Measurements from ENCODE around the gene CUBN.
"Not testable (repeated sequence)": the region's sequence is repeated elsewhere in the genome, so short reads cannot be mapped to it uniquely, and the experiment has no call there.

The CUBN gene

DNA sequence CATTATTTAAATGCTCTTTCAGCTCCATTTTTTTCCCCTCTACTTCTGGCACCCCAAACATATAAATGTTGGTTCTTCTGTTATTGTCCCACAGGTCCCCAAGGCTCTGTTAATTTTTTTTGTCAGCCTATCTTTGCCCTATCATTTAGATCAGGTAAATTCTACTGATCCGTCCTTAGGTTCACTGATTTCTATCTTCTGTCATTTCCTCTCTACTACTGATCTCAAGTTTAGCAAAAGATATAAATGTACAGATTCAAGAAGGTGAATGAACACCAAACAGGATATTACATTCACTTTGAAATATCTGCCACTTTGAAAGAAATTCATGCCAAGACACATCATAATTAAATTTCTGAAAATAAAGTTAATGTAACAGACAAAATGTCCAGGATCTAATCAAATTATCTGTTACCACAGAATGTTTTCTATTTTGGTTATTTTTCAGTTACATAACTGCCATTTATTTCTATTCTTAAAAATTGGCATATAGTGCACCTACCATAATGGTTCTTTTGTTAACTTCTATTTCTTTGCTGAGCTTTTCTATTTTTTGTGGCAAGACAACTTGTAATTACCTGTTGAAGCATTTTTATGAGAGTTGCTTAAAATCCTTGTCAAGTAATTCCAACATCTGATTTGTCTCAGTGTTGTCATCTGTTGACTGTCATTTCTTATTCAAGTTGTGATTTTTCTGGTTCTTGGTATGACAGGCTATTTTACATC lies 12.1 kb upstream of the CUBN start:
- no peak for DNase-seq (ENCODE audit: low spot score)

DNA sequence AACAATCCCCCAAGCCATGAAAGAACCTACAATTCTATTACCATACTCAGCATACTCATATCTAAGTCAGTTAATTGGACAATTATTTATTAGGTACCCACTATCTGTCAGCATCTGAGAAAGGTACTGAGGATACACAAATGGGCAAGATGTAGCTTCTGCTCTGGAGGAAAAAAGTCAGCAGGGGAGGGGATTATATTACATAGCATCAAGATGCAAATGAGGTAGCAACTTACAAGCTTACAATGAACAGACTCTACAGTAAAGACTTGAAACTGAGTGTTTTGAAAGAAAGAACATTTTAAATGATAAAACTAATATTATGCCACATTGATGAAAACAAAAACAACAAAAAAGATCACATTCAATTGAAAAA lies 10.8 kb upstream of the CUBN start:
- DNase-seq (ENCODE audit: low spot score) = no peak

DNA sequence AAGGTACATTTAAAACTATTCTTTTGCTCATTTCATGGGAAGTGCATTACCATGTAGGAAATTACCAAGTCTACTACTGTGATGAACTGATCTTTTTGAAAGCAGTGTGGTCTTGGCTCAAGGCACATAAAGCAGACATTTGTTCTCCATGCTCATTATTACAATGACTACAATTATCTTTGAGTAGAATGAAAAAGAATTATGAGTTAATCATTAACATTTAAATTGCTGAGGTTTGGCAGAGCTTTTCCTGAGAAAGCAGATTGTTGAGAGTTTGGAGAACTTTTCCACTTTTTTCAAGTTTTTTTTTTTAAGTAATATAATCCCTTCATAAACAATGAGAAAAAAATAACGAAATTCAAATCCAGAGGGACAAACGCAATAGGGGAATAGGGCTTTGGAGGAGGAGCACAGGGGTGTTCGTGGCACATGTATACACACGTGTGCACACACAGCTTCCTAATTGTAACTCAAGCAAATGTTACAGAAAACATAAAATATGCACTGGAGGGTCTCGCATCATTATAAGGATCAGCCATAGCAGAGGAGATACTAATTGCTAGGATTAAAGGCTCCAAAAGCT lies 8.9 kb upstream of the CUBN start:
- no peak for DNase-seq (ENCODE audit: low spot score)

DNA sequence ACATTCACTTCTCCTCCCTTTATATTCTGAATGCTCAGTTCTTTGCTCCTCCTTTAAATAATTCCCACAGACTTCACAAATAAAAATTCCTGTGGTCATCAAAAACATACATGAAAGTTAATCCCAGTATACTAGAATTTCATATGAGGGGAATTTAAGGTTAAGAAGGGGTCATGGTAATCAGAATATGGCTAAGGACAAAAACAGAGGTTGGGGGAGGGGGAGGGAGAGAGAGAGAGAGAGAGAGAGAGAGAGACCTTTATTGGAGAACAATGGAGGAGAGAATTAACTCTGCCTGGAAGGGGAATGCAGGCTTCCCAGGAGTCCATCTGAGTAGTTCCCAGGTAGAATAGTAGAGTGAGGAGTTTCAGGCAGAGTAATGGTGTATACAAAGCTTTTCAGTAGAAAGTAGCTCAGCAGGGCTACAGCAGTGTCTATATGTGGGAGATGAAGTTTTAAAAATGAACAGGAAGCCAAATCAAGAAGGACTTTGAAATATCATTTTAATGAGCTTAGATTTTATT lies 5.2 kb upstream of the CUBN start:
- no peak for DNase-seq (ENCODE audit: low spot score)

DNA sequence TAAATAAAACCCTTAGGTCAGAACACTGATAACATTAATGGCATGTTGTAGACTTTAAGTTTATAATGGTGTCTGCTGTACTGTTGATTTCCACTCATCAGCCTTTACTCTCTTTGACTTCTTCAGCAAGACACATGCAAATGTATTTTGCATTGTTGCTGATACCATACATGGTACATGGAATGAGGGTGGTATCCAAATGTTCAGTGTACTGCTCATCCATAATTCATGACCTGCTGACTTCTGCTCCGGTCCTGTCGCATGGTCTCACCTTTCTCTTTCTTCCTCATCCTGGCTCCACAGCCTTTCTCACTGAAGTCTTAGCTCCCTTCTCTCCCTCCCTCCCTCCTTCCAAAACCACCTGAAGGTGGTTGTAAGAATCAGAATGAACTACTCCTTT lies 4.7 kb upstream of the CUBN start:
- no peak for DNase-seq (ENCODE audit: low spot score)

DNA sequence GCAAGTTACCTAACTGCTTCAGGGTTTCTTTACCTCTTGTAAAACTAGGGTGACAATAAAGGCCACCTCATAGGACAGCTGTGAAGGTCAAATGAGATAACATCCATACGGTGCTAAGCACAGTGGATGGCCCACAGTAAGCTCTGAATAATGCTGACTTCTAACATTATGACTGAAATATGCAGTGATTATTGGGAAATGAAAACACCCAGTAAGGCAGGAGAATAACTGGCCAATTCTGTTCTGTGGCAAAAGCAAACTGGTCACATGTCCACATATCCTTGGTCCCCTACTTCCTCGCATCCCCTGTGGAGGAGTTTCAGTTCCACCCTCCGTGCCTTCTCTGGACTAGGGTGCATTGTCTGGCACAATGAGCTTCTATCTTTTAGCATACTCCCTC lies 1.4 kb downstream of the CUBN start:
- no peak for DNase-seq (ENCODE audit: low spot score)

DNA sequence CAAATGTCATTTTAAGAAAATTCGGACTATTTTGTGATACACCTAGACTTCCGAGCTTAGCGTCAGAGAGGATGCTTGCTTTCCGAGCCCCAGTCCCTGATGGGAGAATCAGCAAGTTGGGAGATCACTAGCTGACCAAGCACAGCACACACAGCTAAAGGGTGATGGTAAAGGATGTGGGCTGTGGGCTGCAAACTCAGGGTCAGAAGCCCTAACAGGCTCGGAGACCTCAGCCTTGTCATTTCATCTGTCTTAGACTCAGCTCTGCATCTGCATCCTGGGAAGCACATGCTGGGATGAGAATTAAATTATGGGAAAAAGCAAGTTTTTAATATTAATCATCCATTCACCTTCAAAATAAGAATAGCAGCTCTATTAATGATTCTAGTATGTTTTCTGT lies 3.3 kb downstream of the CUBN start:
- DNase-seq (ENCODE audit: low spot score) = no peak

DNA sequence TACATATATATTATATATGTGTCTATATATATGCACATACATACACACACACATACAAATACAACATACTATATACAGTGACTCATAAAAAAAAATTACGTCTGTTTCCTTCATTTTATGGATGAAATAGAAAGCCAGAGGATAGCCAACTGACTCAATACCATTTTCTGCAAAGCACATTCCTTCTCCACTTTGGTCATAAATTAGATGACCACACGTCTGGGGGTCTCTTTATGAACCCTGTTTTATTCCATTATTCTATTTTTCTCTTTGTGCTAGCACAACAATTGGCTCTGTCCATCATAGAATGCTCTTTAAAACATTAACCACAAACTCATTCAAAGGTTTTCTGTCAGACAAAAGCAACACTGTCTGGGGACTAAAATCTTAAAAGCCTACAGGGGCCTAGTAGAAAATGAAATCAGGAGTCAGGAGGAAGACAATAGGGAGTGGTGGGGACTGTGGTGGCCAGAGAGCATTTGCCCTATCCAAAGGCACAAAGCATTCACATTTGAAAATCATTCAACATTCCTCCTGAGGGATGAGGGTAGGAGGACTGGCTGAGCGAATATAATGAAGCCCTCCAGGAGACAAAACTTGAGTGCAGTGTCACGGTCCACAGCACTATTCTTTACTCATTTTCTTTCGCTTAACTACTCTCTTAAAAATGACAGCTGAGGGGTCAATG lies 4.3 kb downstream of the CUBN start:
- no peak for DNase-seq (ENCODE audit: low spot score)

DNA sequence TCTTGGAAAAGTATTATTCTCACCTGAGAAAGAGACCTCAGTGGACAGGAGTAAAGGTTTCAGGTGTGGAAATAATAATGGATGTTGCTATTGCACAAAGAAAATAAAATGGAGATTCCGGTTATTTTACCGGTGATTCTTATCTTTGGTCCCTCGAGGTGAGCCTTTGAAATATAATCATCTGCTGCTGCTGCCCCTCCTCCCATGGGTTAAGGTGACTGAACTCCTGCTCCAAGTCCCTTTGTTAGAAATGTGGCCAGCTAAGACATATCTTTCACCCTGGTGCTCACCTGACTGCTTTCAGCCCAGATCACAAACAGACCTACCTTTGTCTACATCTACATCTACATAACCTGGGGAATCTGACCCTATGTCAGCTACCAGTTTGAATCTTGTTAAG lies 5.7 kb downstream of the CUBN start:
- DNase-seq (ENCODE audit: low spot score) = no peak

DNA sequence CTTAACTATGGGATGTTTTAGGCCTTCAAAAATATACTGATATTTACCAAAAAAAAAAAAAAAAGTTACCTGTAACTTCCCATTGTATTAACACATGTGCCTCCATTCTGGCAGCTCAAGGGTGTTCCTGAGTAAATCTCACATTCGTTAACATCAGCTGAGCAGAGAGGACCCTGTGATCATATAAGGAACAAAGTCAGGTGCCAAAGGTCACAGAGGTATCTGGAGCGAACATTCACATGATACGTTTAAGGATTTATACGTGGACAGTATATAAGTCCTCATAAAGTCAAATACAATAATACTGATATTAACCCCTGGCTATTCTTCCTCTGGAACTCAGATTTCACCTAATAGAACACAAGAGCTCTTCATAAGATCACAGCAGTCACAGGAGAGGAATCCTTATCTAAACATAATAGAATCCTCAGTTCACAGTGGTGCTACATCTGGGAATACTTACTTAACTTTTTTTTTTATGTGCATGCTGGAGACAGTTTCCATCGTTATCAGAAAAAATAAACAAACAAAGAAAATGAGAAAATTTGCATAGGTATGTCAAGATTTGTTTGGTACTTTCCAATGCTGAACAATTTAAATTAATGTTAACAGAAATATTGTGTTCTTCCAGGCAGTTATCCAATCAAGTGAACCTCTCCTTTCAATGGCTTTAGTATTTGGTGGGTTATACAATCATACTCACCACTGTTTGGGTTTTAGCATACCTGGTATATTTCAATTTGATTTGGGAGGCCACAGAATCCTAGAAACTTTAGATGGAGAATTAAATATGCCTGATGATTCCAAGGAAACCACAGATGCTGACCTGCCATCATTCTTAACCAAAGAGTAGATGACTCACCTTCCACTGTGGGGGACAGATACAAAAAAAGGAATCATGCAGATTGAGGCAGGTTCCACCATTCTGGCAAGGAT lies 6.6 kb downstream of the CUBN start:
- no peak for DNase-seq (ENCODE audit: low spot score)

DNA sequence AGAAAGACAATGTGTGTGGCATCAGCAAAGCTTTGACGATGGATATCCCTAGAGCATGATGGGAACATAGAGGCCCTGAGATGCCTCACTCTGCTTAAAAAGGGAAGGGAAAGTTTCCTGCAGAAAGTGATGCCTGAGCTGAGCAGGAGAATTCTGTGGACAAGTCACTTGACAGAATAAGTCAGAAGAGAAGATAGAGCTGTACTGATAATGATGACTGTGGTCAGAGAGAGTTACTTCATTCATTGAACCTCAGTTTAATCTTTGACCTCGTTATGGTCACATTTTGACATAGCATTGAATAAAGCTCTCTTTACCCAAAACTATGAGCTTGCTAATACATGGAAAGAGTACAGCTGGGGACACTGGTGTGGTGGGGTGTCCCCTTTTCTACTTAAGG lies 7.6 kb downstream of the CUBN start:
- no peak for DNase-seq (ENCODE audit: low spot score)

DNA sequence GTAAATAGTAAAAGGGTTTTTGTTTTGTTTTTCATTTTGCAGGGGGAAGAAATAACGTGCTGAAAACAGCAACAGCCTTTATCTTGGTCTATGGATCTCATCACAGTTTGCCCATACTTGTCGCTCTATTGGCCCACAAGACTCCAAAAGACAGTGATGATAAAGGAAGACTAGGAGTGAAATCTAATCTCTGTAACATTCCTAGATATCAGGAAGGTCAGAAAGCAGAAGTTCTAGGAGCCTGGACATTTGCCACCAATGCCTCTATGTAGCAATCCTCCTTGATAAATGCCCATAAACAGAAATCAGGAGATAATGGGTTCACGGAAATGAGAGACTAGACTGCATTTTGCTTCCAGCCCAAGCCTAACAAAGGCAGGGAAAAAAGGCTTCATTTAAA lies 8.9 kb downstream of the CUBN start:
- DNase-seq (ENCODE audit: low spot score) = no peak

DNA sequence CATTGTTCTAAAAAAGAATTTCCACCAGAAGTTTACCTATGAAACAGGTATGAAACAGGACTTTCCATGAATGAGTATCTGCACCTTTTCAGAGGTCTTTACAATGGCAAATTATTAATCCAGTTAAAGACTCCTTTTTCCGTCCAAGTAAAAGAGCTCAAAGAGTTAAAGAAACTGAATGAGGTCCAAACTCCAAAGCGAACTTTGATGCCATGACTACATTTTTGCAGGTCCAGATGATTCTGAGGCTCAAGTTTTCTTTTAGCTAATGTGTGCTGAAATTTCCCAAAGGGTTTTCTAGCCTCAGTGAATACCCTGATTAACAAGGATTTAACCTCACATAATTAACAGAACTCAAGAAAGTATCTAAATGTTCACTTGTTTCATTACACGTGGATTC lies 9.8 kb downstream of the CUBN start:
- DNase-seq (ENCODE audit: low spot score) = no peak

DNA sequence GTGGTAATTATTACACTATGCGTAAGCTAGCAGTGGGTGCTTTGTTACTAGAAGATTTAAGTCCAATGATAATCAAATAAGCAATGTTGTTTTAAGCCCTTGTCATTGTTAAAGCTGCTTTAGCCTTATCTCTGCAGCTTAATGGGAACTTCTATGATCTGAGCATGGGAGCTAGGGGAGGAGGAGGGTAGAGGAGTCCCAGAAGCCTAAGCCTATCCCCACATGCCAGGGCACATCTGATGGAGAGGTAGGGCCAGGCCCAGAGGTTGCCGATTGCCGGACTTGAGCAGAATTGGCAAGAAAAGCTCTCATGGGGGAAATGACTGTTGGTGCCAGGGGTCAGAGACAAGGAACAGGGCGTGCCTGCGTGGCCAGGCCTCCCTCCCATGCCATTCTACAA lies 13.4 kb downstream of the CUBN start:
- no peak for DNase-seq (ENCODE audit: low spot score)

DNA sequence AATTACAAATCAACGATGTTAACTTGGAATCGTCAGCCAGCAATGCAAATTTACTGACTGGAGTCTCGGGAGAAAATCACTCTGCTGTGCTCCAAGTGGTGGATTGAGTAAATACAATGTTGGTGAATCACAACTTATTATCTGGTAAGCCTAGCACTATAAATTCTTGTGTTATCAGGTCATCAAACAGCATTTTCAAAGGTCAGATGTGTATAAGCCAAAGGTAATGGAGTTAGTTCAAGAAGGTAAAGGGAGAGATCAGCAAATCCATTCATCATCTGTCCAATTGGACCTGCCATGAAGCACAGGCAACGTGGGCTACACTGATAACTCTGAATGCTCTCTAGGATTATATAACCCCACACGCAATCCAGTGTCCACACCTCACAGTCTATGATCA lies 13.9 kb downstream of the CUBN start:
- DNase-seq (ENCODE audit: low spot score) = no peak

DNA sequence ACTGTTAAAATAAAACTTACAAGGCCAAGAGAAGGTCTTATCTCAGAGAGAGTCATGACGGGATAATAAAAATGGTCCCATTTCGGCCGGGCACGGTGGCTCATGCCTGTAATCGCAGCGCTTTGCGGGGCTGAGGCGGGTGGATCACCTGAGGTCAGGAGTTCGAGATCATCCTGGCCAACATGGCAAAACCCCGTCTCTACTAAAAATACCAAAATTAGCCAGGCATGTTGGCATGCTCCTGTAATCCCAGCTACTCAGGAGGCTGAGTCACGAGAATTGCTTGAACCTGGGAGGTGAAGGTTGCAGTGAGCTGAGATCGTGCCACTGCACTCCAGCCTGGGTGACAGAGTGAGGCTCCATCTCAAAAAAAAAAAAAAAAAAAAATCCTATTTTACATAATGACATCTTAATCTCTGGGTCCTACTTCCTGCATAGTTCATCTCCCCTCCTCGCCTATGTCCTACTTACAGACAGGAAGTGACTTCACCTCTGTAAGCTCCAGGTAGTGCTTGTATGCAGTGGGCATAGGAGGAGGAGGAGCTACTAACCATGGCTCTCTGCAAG lies 14.7 kb downstream of the CUBN start:
- DNase-seq (ENCODE audit: low spot score) = not testable (repeated sequence)

DNA sequence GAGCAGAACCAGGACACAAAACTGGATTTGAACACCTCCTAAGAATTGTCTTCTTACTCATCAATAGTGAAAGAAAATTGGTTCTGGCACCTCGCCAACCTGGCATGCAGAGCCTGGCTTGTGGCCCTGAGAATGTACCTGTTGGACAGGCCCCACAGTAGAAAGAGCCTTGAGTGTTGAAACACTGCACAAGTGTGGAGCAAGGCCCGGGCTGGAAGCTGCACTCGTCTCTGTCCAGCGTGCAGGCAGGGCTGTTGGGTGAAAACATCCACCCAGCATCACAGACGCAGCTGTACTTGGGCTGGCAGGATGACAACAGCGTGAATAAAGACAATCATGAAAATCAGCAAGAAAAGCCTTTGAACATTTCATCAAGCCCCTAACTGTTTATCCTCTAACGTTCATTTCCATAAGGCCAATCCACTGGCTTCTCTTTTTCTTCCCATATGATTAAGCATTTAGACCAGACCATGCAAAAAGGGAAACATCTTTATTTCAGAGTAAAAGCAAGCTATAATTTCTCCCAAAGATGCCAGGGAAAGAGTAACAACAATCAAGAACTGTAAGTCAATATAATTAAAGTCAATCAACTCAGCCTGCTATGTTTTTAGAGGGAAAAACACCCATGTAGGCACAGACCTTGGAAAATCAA lies 15.6 kb downstream of the CUBN start:
- no peak for DNase-seq (ENCODE audit: low spot score)

DNA sequence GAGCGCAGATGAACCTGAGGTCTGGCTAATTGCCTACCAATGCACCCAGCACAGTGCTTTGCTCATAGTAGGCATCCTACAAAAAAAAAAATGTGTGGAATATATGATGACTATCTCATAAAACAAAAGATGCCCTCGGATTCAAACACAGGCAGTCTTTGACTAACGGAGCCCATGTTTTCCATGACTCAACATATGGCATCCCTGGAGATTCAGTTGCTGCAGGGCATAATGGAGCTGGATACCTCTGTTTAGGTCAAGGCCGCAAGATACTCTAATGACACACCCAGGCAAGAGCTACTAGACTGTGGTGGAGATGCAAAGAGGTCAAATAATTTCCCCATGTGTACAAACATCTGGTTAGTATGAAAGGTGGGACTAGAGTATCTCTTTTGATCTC lies 16.3 kb downstream of the CUBN start:
- no peak for DNase-seq (ENCODE audit: low spot score)

DNA sequence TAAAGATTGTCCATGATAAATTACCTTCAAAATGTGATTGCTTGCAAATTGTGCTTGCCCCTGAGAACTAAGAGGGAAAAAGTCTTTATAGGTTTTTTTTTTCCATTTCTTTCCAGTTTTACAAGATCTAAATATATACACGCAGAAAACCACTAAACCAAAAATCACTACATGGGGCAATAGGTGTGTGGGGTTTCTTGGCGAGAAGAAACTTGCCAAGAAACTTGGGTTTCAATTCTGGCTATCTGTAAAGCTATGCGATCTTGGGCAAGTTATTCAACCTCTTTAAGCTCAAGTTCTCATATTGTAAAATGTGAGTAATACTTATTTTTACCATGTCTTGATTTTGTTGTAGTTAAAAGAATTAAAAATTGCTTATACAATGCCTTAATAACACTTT lies 17.0 kb downstream of the CUBN start:
- DNase-seq (ENCODE audit: low spot score) = no peak

DNA sequence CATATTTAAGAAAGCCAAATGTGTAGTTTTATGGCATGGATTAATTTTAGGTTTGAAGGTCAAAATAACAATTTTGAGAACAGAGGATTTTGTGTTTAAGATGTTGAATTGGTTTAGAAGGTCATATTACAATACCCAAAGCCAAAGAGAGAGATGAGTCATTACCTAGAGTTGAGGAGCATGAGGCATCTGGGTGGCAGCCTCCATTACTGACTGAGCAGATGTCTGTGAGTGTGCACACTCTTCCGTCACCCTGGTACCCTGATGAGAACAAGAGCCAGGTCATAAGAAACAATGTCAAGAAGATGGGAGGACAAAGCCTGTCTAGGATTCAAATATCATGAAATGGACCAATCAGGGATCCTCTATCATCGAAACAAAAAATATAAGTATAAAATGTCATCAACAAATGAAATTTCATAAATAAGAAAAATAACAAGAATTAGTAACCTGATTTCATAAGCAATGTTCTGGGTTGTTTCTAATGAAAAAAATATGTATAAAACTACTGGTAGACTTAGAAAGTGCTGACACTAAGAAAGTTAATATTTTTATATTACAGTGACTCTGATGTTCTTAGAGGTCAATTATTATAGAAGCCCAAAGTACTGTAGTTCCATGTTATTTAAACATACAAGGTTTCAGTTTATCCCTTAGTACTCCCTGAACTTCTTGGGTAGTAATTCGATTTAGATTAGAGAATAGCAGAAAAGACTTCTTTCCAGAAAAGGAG lies 20.0 kb downstream of the CUBN start:
- no peak for DNase-seq (ENCODE audit: low spot score)

DNA sequence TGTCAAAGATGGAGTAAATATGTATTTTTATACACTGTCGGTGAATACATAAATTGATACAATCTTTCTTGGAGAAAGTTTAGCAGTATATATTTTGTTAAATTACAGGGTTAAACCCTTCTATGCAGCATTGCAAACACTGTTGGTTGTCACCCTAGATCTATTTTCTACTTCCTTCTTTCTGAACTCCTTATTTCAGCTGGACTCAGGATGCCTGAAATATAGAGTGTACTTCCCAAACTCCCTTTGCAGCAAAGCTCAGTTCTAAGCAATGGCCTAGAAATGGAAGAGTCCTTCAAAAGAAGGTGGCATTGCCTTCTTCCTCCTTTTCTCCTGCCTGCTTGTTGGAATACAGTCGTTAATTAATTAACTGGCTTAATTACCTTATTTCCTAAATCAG lies 20.6 kb downstream of the CUBN start:
- DNase-seq (ENCODE audit: low spot score) = no peak

Data from hematopoietic multipotent progenitor cell treated with erythropoietin and hydrocortisone succinate and interleukin-3 and kit ligand, for 15 days (in vitro differentiated cells).